ENCODE data around the gene PRKAG1. TPM values are rescaled to one million over a fixed set of nuclear protein-coding genes. Genes with fewer than 3 reads are reported as not detected.

Gene PRKAG1
- total and polyA plus RNA-seq, 2 donors (not counting 1 experiment from before 2014, with no cell fraction given), result 28.5 to 60.0 TPM

GRCh38 chr12:49046129-49046895 is 27.7 kb upstream of the PRKAG1 start:
- no peak overlapping the region for H3K27ac ChIP-seq (ENCODE audit: low read length in 2 of 2)
- Mint-ChIP-seq H3K4me3 (no peak overlapping the region), H3K27me3 (no peaks in the 10 kb centered on the region), H3K4me1 (peaks cover 2% of the 10 kb centered on the region), H3K9me3 (ENCODE audit: insufficient read depth) (no peaks in the 10 kb centered on the region), H3K27ac (no peak overlapping the region)
- CTCF ChIA-PET, result interaction anchor here (0.6 to 4.2 kb wide), 4 partner anchors 27 to 125 kb away, joined by 3 to 22 read pairs (median 4); partner anchors contain the start of gene PRKAG1
- TF ChIP-seq CTCF (IDR thresholded peaks at IDR 0.05) (no peak), EZH2 (IDR thresholded peaks at IDR 0.05; ENCODE audit: borderline replicate concordance, insufficient read depth, low read depth, low read length, poor library complexity, severe bottlenecking) (no peak)
- H4K20me1 ChIP-seq (ENCODE audit: control insufficient read depth, insufficient read depth, low read length, poor library complexity, severe bottlenecking), result peaks cover 54% of the 10 kb centered on the region
- POLR2A ChIA-PET, result no interaction called here
- H3K36me3 ChIP-seq (replicated peaks in 1 of 2; ENCODE audit: control extremely low read depth in 1 of 2, control insufficient read depth in 1 of 2, extremely low read depth in 1 of 2, insufficient read depth in 2 of 2, low read length in 1 of 2), result peaks cover 2 to 97% of the 10 kb centered on the region in 2 experiments
- ATAC-seq (ENCODE audit: low read depth) (no peak), DNase-seq (no peak)
- no peak overlapping the region for H3K4me3 ChIP-seq (ENCODE audit: control extremely low read depth in 1 of 5, extremely low read depth in 1 of 5, insufficient read depth in 1 of 5, low read depth in 2 of 5, low read length in 4 of 5)
- H3K9ac ChIP-seq (ENCODE audit: low read length), result no peak overlapping the region
- no peak overlapping the region for H3K4me2 ChIP-seq (replicated peaks; ENCODE audit: low read depth, low read length, poor library complexity, severe bottlenecking)
- WGBS (ENCODE audit: insufficient coverage), result 98% methylated on average over 7 of the region's 12 CpGs
- H3K9me3 ChIP-seq (ENCODE audit: control extremely low read depth in 1 of 3, control insufficient read depth in 2 of 3, insufficient read depth in 1 of 3, low read length in 2 of 3), result no peaks in the 10 kb centered on the region
- H2AFZ ChIP-seq (ENCODE audit: insufficient read depth, low read depth, low read length, poor library complexity, severe bottlenecking), result no peak overlapping the region
- peaks cover 67% of the 10 kb centered on the region for H3K79me2 ChIP-seq (ENCODE audit: control insufficient read depth, insufficient read depth, low read length)
- no peaks in the 10 kb centered on the region for H3K4me1 ChIP-seq (ENCODE audit: control insufficient read depth in 2 of 2, insufficient read depth in 2 of 2, low read length in 2 of 2)
- no peaks in the 10 kb centered on the region for H3K27me3 ChIP-seq (replicated peaks in 1 of 4; ENCODE audit: control extremely low read depth in 1 of 4, control insufficient read depth in 3 of 4, insufficient read depth in 4 of 4, low read length in 3 of 4)
- intact Hi-C loops (cut with micrococcal nuclease), result no loop called here

- H4K20me1 ChIP-seq (ENCODE audit: control insufficient read depth, insufficient read depth, low read length, poor library complexity, severe bottlenecking), result peaks cover 49% of the 10 kb centered on the region
- ATAC-seq (ENCODE audit: low read depth), result no peak
- H3K27ac Mint-ChIP-seq, result no peak overlapping the region
- peaks cover 2% of the 10 kb centered on the region for H3K4me1 Mint-ChIP-seq
- H3K4me3 Mint-ChIP-seq, result no peak overlapping the region
- no peaks in the 10 kb centered on the region for H3K27me3 Mint-ChIP-seq
- CTCF ChIA-PET, result interaction anchor here (0.7 to 4.2 kb wide), 9 partner anchors 9 to 191 kb away, joined by 3 to 25 read pairs (median 10); partner anchors contain the start of genes FKBP11 and RHEBL1
- TF ChIP-seq CTCF (IDR thresholded peaks at IDR 0.05) (no peak), EZH2 (IDR thresholded peaks at IDR 0.05; ENCODE audit: borderline replicate concordance, insufficient read depth, low read depth, low read length, poor library complexity, severe bottlenecking) (no peak)
- DNase-seq, result no peak
- H3K9ac ChIP-seq (ENCODE audit: low read length), result no peak overlapping the region
- 100% methylated on average over 12 of the region's 12 CpGs for WGBS (ENCODE audit: insufficient coverage)
- peaks cover 51% of the 10 kb centered on the region for H3K79me2 ChIP-seq (ENCODE audit: control insufficient read depth, insufficient read depth, low read length)
- no peak overlapping the region for H3K4me2 ChIP-seq (replicated peaks; ENCODE audit: low read depth, low read length, poor library complexity, severe bottlenecking)
- H3K36me3 ChIP-seq (replicated peaks in 1 of 2; ENCODE audit: control extremely low read depth in 1 of 2, control insufficient read depth in 1 of 2, extremely low read depth in 1 of 2, insufficient read depth in 2 of 2, low read length in 1 of 2), result peaks cover 2 to 96% of the 10 kb centered on the region in 2 experiments
- no peaks in the 10 kb centered on the region for H3K9me3 Mint-ChIP-seq (ENCODE audit: insufficient read depth)
- H3K4me3 ChIP-seq (ENCODE audit: control extremely low read depth in 1 of 5, extremely low read depth in 1 of 5, insufficient read depth in 1 of 5, low read depth in 2 of 5, low read length in 4 of 5), result no peak overlapping the region
- H3K4me1 ChIP-seq (ENCODE audit: control insufficient read depth in 2 of 2, insufficient read depth in 2 of 2, low read length in 2 of 2), result no peaks in the 10 kb centered on the region
- POLR2A ChIA-PET, result no interaction called here
- no peaks in the 10 kb centered on the region for H3K27me3 ChIP-seq (replicated peaks in 1 of 4; ENCODE audit: control extremely low read depth in 1 of 4, control insufficient read depth in 3 of 4, insufficient read depth in 4 of 4, low read length in 3 of 4)
- intact Hi-C loops (cut with micrococcal nuclease), result no loop called here
- no peaks in the 10 kb centered on the region for H3K9me3 ChIP-seq (ENCODE audit: control extremely low read depth in 1 of 3, control insufficient read depth in 2 of 3, insufficient read depth in 1 of 3, low read length in 2 of 3)
- H2AFZ ChIP-seq (ENCODE audit: insufficient read depth, low read depth, low read length, poor library complexity, severe bottlenecking), result no peak overlapping the region
- H3K27ac ChIP-seq (ENCODE audit: low read length in 2 of 2), result no peak overlapping the region
These were observed 26.1 kb upstream of the PRKAG1 start for GRCh38 chr12:49044660-49045059.

All from B cell (primary cell).